ENCODE results near the gene TEX52.

The TEX52 gene

DNA sequence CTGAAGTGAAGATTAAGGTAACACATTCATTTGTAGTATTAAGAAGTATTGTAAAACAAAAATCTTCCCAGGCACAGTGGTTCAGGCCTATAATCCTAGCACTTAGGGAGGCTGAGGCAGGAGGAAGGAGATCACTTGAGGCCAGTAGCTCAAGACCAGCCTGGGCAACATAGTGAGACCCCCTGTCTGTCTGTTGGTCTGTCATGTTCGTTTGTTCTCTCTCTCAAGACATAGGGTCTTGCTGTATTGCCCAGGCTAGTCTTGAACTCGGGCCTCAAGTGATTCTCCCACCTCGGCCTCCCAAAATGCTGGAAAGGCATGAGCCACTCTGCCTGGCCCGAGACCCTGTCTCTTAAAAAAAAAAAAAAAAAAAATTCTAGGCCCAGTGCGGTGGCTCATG, 40.6 kb upstream of the TEX52 start:
- no peak for DNase-seq (ENCODE audit: low spot score)
- Histone ChIP-seq H3K23ac (ENCODE audit: low read depth, low read length, poor library complexity) (no peak overlapping the region), H3K4ac (ENCODE audit: low read length) (no peak overlapping the region), H3K9ac (ENCODE audit: low read depth, low read length, poor library complexity) (no peak overlapping the region), H2BK12ac (ENCODE audit: low read length) (no peak overlapping the region), H3K18ac (ENCODE audit: low read length) (no peak overlapping the region), H3K36me3 (replicated peaks in 1 of 2; ENCODE audit: control insufficient read depth in 2 of 2, insufficient read depth in 2 of 2, low read length in 2 of 2) (peaks cover 2 to 22% of the 10 kb centered on the region in 2 donors), H2BK5ac (ENCODE audit: low read length) (no peak overlapping the region), H2AK5ac (ENCODE audit: low read depth, low read length) (no peak overlapping the region), H3K4me2 (ENCODE audit: insufficient read depth, low read length, poor library complexity, severe bottlenecking) (no peak overlapping the region), H4K8ac (ENCODE audit: low read depth, low read length) (no peak overlapping the region), H2BK120ac (ENCODE audit: low read depth, low read length) (no peak overlapping the region), H4K91ac (ENCODE audit: low read depth, low read length, poor library complexity) (no peak overlapping the region), H3K4me1 (ENCODE audit: control insufficient read depth in 2 of 2, insufficient read depth in 1 of 2, low read depth in 1 of 2, low read length in 2 of 2) (peaks cover 0 to 3% of the 10 kb centered on the region in 2 donors), H3K4me3 (ENCODE audit: low read length in 2 of 2) (no peak overlapping the region), H3K14ac (ENCODE audit: low read length) (no peak overlapping the region), H2AFZ (ENCODE audit: low read length) (no peak overlapping the region), H2BK15ac (ENCODE audit: low read length) (no peak overlapping the region), H3K9me3 (replicated peaks in 1 of 2; ENCODE audit: control insufficient read depth in 2 of 2, insufficient read depth in 1 of 2, low read depth in 1 of 2, low read length in 2 of 2) (no peaks in the 10 kb centered on the region), H3K27ac (replicated peaks; ENCODE audit: low read length) (no peak overlapping the region), H3K27me3 (ENCODE audit: control insufficient read depth in 3 of 3, insufficient read depth in 3 of 3, low read depth in 1 of 3, low read length in 3 of 3) (no peaks in the 10 kb centered on the region), H3K79me1 (ENCODE audit: low read depth, low read length) (peaks cover 4% of the 10 kb centered on the region)
- WGBS, 2 donors (ENCODE audit: extremely low coverage in 2 of 2, insufficient read length in 2 of 2, insufficient replicate concordance in 1 of 2), result no CpG with 5 or more reads among the region's 5 CpGs

DNA sequence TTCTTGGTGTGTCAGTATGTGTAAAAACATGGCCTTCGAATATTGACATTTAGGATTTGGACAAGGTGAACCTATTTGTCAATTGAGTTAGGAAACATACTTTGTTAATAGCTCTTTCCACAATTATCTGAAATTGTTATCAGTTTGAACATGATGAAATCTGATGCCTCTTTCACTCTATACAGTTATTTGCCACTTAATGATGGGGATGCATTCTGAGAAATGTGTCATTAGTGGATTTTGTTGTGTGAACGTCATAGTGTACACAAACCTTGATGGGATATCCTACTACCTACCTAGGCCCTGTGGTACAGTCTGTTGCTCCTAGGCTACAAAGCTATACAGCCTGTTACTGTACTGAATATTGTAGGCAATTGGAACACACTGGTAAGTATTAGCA, 38.7 kb upstream of the TEX52 start:
- Histone ChIP-seq H3K14ac (ENCODE audit: low read length) (no peak overlapping the region), H2BK12ac (ENCODE audit: low read length) (no peak overlapping the region), H2AK5ac (ENCODE audit: low read depth, low read length) (no peak overlapping the region), H3K79me1 (ENCODE audit: low read depth, low read length) (peaks cover 4% of the 10 kb centered on the region), H3K9me3 (replicated peaks in 1 of 2; ENCODE audit: control insufficient read depth in 2 of 2, insufficient read depth in 1 of 2, low read depth in 1 of 2, low read length in 2 of 2) (no peaks in the 10 kb centered on the region), H3K4me3 (ENCODE audit: low read length in 2 of 2) (no peak overlapping the region), H3K18ac (ENCODE audit: low read length) (no peak overlapping the region), H4K91ac (ENCODE audit: low read depth, low read length, poor library complexity) (no peak overlapping the region), H3K27me3 (ENCODE audit: control insufficient read depth in 3 of 3, insufficient read depth in 3 of 3, low read depth in 1 of 3, low read length in 3 of 3) (no peaks in the 10 kb centered on the region), H2AFZ (ENCODE audit: low read length) (no peak overlapping the region), H3K4ac (ENCODE audit: low read length) (no peak overlapping the region), H3K9ac (ENCODE audit: low read depth, low read length, poor library complexity) (no peak overlapping the region), H2BK15ac (ENCODE audit: low read length) (no peak overlapping the region), H3K27ac (replicated peaks; ENCODE audit: low read length) (no peak overlapping the region), H3K36me3 (replicated peaks in 1 of 2; ENCODE audit: control insufficient read depth in 2 of 2, insufficient read depth in 2 of 2, low read length in 2 of 2) (peaks cover 2 to 22% of the 10 kb centered on the region in 2 donors), H3K23ac (ENCODE audit: low read depth, low read length, poor library complexity) (no peak overlapping the region), H2BK5ac (ENCODE audit: low read length) (no peak overlapping the region), H3K4me2 (ENCODE audit: insufficient read depth, low read length, poor library complexity, severe bottlenecking) (no peak overlapping the region), H2BK120ac (ENCODE audit: low read depth, low read length) (no peak overlapping the region), H4K8ac (ENCODE audit: low read depth, low read length) (no peak overlapping the region), H3K4me1 (ENCODE audit: control insufficient read depth in 2 of 2, insufficient read depth in 1 of 2, low read depth in 1 of 2, low read length in 2 of 2) (peaks cover 0 to 3% of the 10 kb centered on the region in 2 donors)
- DNase-seq (ENCODE audit: low spot score), result no peak
- no CpG with 5 or more reads among the region's 2 CpGs for WGBS, 2 donors (ENCODE audit: extremely low coverage in 2 of 2, insufficient read length in 2 of 2, insufficient replicate concordance in 1 of 2)

DNA sequence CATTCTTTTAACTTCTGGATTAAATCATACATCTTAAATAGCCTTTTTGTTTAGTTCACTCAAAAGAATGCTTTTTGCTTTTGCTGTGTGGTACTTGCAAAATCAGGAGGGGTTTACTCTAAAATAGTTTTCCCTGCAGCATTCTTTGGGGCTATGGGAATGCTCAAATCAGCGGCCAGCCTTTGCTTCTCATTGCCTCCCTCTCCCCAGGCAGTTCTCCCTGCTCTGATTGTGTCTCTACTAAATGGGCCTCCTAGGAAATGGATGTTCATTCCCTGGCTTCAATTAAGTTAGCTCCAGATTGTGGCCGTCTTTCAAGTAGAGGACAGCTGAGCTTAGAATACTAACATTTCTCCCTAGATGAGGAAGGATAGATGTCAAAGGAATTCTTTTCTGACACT, 38.2 kb upstream of the TEX52 start:
- H3K4me1 ChIP-seq (ENCODE audit: control insufficient read depth in 2 of 2, insufficient read depth in 1 of 2, low read depth in 1 of 2, low read length in 2 of 2), result peaks cover 0 to 6% of the 10 kb centered on the region in 2 donors
- no peak overlapping the region for H2AFZ ChIP-seq (ENCODE audit: low read length)
- no peak overlapping the region for H2BK15ac ChIP-seq (ENCODE audit: low read length)
- H2BK12ac ChIP-seq (ENCODE audit: low read length), result no peak overlapping the region
- H3K18ac ChIP-seq (ENCODE audit: low read length), result no peak overlapping the region
- no peak overlapping the region for H4K8ac ChIP-seq (ENCODE audit: low read depth, low read length)
- peaks cover 2 to 22% of the 10 kb centered on the region in 2 donors for H3K36me3 ChIP-seq (replicated peaks in 1 of 2; ENCODE audit: control insufficient read depth in 2 of 2, insufficient read depth in 2 of 2, low read length in 2 of 2)
- no peak for DNase-seq (ENCODE audit: low spot score)
- H2AK5ac ChIP-seq (ENCODE audit: low read depth, low read length), result no peak overlapping the region
- H3K27ac ChIP-seq (replicated peaks; ENCODE audit: low read length), result no peak overlapping the region
- H3K4me2 ChIP-seq (ENCODE audit: insufficient read depth, low read length, poor library complexity, severe bottlenecking), result no peak overlapping the region
- no peaks in the 10 kb centered on the region for H3K9me3 ChIP-seq (replicated peaks in 1 of 2; ENCODE audit: control insufficient read depth in 2 of 2, insufficient read depth in 1 of 2, low read depth in 1 of 2, low read length in 2 of 2)
- H3K4me3 ChIP-seq (ENCODE audit: low read length in 2 of 2), result no peak overlapping the region
- no CpG with 5 or more reads among the region's 2 CpGs for WGBS, 2 donors (ENCODE audit: extremely low coverage in 2 of 2, insufficient read length in 2 of 2, insufficient replicate concordance in 1 of 2)
- H3K9ac ChIP-seq (ENCODE audit: low read depth, low read length, poor library complexity), result no peak overlapping the region
- no peak overlapping the region for H3K14ac ChIP-seq (ENCODE audit: low read length)
- no peak overlapping the region for H4K91ac ChIP-seq (ENCODE audit: low read depth, low read length, poor library complexity)
- no peak overlapping the region for H3K23ac ChIP-seq (ENCODE audit: low read depth, low read length, poor library complexity)
- peaks cover 4% of the 10 kb centered on the region for H3K79me1 ChIP-seq (ENCODE audit: low read depth, low read length)
- H2BK120ac ChIP-seq (ENCODE audit: low read depth, low read length), result no peak overlapping the region
- no peak overlapping the region for H3K4ac ChIP-seq (ENCODE audit: low read length)
- H2BK5ac ChIP-seq (ENCODE audit: low read length), result no peak overlapping the region
- no peaks in the 10 kb centered on the region for H3K27me3 ChIP-seq (ENCODE audit: control insufficient read depth in 3 of 3, insufficient read depth in 3 of 3, low read depth in 1 of 3, low read length in 3 of 3)

DNA sequence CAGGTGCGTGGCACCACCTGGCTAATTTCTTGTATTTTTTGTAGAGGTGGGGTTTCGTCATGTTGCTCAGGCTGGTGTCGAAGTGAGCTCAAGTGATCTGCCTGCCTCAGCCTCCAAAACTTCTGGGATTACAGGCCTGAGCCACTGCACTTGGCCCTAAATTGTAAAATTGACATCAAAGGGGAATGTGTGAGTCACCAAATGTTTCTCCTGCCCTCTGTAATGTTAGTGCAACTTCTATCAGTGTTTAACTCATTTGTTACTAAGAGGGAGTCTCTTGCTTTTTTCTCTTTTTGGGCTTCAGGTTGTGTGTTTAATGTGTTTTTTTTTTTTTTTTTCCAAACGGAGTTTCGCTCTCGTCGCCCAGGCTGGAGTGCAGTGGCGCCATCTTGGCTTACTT, 36.2 kb upstream of the TEX52 start:
- peaks cover 0 to 6% of the 10 kb centered on the region in 2 donors for H3K4me1 ChIP-seq (ENCODE audit: control insufficient read depth in 2 of 2, insufficient read depth in 1 of 2, low read depth in 1 of 2, low read length in 2 of 2)
- no peak overlapping the region for H3K9ac ChIP-seq (ENCODE audit: low read depth, low read length, poor library complexity)
- H3K27me3 ChIP-seq (ENCODE audit: control insufficient read depth in 3 of 3, insufficient read depth in 3 of 3, low read depth in 1 of 3, low read length in 3 of 3), result no peaks in the 10 kb centered on the region
- peaks cover 8 to 34% of the 10 kb centered on the region in 2 donors for H3K36me3 ChIP-seq (replicated peaks in 1 of 2; ENCODE audit: control insufficient read depth in 2 of 2, insufficient read depth in 2 of 2, low read length in 2 of 2)
- H3K23ac ChIP-seq (ENCODE audit: low read depth, low read length, poor library complexity), result no peak overlapping the region
- H3K9me3 ChIP-seq (replicated peaks in 1 of 2; ENCODE audit: control insufficient read depth in 2 of 2, insufficient read depth in 1 of 2, low read depth in 1 of 2, low read length in 2 of 2), result no peaks in the 10 kb centered on the region
- no peak for DNase-seq (ENCODE audit: low spot score)
- H2BK120ac ChIP-seq (ENCODE audit: low read depth, low read length), result no peak overlapping the region
- H3K14ac ChIP-seq (ENCODE audit: low read length), result no peak overlapping the region
- no peak overlapping the region for H3K4ac ChIP-seq (ENCODE audit: low read length)
- H4K91ac ChIP-seq (ENCODE audit: low read depth, low read length, poor library complexity), result no peak overlapping the region
- no peak overlapping the region for H2AK5ac ChIP-seq (ENCODE audit: low read depth, low read length)
- H2BK5ac ChIP-seq (ENCODE audit: low read length), result no peak overlapping the region
- no peak overlapping the region for H2AFZ ChIP-seq (ENCODE audit: low read length)
- H3K4me2 ChIP-seq (ENCODE audit: insufficient read depth, low read length, poor library complexity, severe bottlenecking), result no peak overlapping the region
- no peak overlapping the region for H3K27ac ChIP-seq (replicated peaks; ENCODE audit: low read length)
- no peak overlapping the region for H3K4me3 ChIP-seq (ENCODE audit: low read length in 2 of 2)
- no CpG with 5 or more reads among the region's 8 CpGs for WGBS, 2 donors (ENCODE audit: extremely low coverage in 2 of 2, insufficient read length in 2 of 2, insufficient replicate concordance in 1 of 2)
- H4K8ac ChIP-seq (ENCODE audit: low read depth, low read length), result no peak overlapping the region
- H2BK15ac ChIP-seq (ENCODE audit: low read length), result no peak overlapping the region
- no peak overlapping the region for H2BK12ac ChIP-seq (ENCODE audit: low read length)
- H3K79me1 ChIP-seq (ENCODE audit: low read depth, low read length), result peaks cover 2% of the 10 kb centered on the region
- H3K18ac ChIP-seq (ENCODE audit: low read length), result no peak overlapping the region

Measured in neuronal stem cell (in vitro differentiated cells).